Stimulated activated CD4-positive, alpha-beta T cell treated with anti-CD3 and anti-CD28 coated beads, Interleukin-12 subunit alpha, Interleukin-12 subunit beta, amount 100 ng/mL, for 48 hours (primary cell): Measurements from ENCODE around the gene FRMD1.

Experiments
- DNase-seq, 3 donors: peaks; one replicate each; pipeline ENCODE4 v3.0.0-alpha.2; 2020; ENCODE audit warnings: low read depth in 2 of 3, low spot score in 1 of 3

Gene FRMD1

GRCh38 chr6:168095716-168096250 lies 16.8 kb upstream of the FRMD1 start:
- no peak for DNase-seq

DNA sequence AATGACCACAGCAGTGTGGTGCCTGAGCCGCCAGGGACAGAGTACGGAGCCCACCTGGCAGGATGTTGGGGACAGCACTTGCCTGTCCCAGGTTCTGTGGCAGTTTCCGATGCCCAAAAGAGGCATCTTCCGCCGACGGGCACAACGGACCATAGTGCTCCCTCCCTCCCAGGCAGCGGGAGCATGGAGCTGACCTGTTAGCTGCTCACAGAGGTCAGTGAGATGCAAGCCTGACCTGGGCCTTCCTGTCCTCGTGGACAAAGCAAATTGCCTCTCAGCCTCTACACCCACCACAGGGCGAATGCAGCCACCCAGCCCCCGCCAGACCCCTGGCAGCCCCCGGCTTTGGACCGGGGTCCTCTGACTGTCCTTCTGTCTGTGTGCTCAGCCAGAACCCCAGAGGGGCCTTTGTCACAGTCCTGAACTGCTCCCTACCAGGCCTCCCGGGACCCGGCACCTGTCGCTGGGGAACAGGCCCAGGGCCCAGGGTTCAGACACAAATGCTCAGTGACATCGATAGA lies 16.2 kb upstream of the FRMD1 start:
- DNase-seq: no peak

- DNase-seq: no peak
These were observed 14.6 kb upstream of the FRMD1 start for GRCh38 chr6:168093634-168094033.

DNA sequence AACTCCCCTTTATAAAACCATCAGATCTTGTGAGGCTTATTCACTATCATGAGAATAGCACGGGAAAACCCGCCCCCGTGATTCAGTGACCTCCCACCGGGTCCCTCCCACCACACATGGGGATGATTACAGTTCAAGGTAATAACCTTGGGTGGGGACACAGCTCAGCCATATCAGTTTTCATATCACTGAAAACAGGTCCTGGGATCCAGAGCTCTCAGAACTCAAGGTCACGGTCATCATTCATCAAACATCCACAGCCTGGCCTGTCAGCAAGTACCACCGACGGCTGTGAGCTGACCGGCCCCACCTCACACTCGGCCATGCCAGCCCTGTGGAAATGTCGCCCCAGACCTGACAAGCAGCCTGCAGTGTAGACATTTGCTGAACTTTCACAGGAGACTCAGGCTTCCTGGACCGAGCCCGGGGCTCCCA lies 14.1 kb upstream of the FRMD1 start:
- DNase-seq: no peak

DNA sequence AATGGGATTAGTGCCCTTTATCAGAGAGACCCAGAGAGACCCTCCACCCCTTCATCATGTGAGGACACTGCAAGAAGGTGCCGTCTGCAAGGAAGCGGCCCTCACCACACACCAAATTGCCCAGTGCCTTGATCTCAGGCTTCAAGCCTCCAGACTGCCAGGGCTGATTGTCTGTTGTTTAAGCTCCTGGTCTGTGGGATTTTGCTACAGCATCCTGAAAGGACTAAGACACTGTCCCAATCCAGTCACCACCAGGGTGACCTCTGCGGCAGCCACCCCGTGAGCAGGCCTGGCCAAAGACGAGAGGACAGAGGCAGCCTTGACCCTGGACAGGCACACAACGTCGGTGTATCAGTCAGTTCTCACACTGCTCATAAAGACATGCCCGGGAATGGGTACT lies 13.5 kb upstream of the FRMD1 start:
- DNase-seq: no peak

GRCh38 chr6:168091381-168092264 lies 12.6 kb upstream of the FRMD1 start:
- DNase-seq: no peak

DNA sequence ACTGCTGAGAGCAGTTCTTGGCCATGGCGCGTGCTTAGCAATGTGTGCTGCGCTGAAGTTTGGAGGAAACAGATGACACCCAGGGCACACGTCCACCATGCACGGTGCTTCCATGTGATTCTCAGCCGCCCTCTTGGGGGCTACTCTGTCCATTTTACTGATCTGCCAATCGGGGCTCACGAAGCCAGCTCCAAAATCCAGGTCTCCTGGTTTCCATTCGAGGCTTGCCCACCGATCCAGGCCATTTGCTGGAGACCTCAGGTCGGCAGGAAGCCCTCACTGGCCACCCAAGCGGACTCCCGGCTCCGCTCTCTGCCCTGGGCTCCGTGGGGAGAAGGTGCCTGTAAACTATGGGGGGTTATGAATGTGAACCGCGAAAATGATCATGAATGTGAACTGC lies 11.7 kb upstream of the FRMD1 start:
- no peak for DNase-seq

GRCh38 chr6:168090064-168090690 lies 11.2 kb upstream of the FRMD1 start:
- no peak for DNase-seq

GRCh38 chr6:168089186-168090063 lies 10.4 kb upstream of the FRMD1 start:
- no peak for DNase-seq

- DNase-seq: no peak
These were observed 9.4 kb upstream of the FRMD1 start for GRCh38 chr6:168088161-168089053.

GRCh38 chr6:168087436-168088160 lies 8.6 kb upstream of the FRMD1 start:
- DNase-seq: no peak

DNA sequence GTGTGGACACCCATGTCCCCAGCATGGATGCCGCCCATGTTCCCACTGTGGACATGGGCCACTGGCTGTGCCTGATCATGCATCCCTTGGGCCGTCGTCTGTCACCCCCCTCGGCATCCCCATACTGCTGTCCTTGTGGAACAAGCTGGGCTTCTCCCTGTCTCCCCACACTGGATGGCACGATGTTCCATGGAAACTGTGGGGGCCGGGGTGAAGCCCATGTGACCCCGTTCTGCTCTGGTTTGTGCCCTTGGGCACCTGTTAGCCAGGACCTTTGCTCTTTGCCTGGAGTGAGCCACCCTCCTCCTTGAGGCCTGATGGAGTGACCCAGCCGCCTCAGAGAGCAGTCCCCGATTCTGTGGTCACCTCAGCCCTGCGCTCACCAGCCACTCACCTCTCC lies 7.6 kb upstream of the FRMD1 start:
- DNase-seq: no peak

- no peak for DNase-seq
These were observed 7.1 kb upstream of the FRMD1 start for GRCh38 chr6:168086066-168086465.

GRCh38 chr6:168084465-168085160 lies 5.6 kb upstream of the FRMD1 start:
- DNase-seq: no peak

DNA sequence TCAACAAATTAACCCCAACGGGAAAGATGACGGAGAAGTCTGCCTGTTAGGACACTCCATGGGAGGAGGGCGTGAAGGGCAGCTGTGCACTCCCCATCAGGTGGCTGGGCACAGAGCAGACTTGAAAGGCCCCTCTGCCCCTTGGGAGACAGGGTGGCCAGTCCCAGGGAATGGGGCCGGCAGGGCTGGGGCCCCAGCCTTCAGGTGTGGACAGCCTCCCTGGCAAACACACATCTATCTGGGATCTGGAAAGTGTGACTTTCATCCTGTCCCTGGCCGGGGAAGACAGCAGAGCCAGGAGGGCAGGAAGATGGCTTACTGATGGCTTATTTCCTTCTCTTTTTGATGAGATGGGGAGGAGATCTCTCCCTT lies 4.5 kb upstream of the FRMD1 start:
- DNase-seq: no peak

- DNase-seq: no peak
These were observed 4.0 kb upstream of the FRMD1 start for GRCh38 chr6:168082860-168083513.

- no peak for DNase-seq
These were observed 3.0 kb upstream of the FRMD1 start for GRCh38 chr6:168081858-168082546.
